Transverse colon (tissue), 4 donors: ENCODE data around the gene RBM19. TPM values are rescaled to one million over a fixed set of nuclear protein-coding genes. Genes with fewer than 3 reads are reported as not detected.
"Not testable (repeated sequence)": the region's sequence is repeated elsewhere in the genome, so short reads cannot be mapped to it uniquely, and the experiment has no call there.

Experiments used
- DNase-seq: peaks from one replicate; pipeline ENCODE4 v3.0.0-alpha.2; 2019
- H3K27ac ChIP-seq, 4 donors: fragments of 200-600 bp; sonication (generic); 2 replicates each; pipeline ENCODE4 v1.5.1; 2016 to 2018; ENCODE audit warnings: inconsistent platforms in 4 of 4
- H3K27me3 ChIP-seq: fragments of 200-600 bp; sonication (generic); 2 replicates; pipeline ENCODE4 v1.5.1; 2017; ENCODE audit warnings: inconsistent platforms
- H3K36me3 ChIP-seq, 4 donors: fragments of 200-600 bp; sonication (generic); 2 replicates each; pipeline ENCODE4 v1.5.1; 2017 to 2019; ENCODE audit warnings: inconsistent platforms in 4 of 4
- H3K4me1 ChIP-seq, 4 donors: fragments of 200-600 bp; sonication (generic); 2 replicates each; pipeline ENCODE4 v1.5.1; 2017 to 2020; ENCODE audit warnings: inconsistent platforms in 4 of 4
- H3K4me3 ChIP-seq, 4 donors: fragments of 200-600 bp; sonication (generic); 1 replicate in 1 of 4; 2 replicates in 3 of 4; pipeline versions ENCODE4 v1.5.1 to v1.6.1; 2017 to 2019; ENCODE audit warnings: inconsistent platforms in 4 of 4
- H3K9me3 ChIP-seq, 2 donors: fragments of 200-600 bp; sonication (generic); 2 replicates each; pipeline ENCODE4 v1.5.1; 2017 to 2019; ENCODE audit warnings: inconsistent platforms in 2 of 2
- EP300 ChIP-seq: sonication (generic); formaldehyde crosslinking; IDR thresholded peaks from one replicate; pipeline ENCODE4 v1.6.1; 2017; ENCODE audit warnings: antibody characterized with exemption, low read depth
- POLR2A ChIP-seq: fragments of 450-650 bp; IDR thresholded peaks from one replicate; pipeline ENCODE4 v1.6.1; 2016; ENCODE audit warnings: antibody characterized with exemption, mild to moderate bottlenecking, moderate library complexity
- POLR2AphosphoS5 ChIP-seq, 3 donors: sonication (generic); formaldehyde crosslinking; IDR thresholded peaks; one replicate each; pipeline ENCODE4 v1.6.1; 2016; ENCODE audit warnings: antibody characterized with exemption in 3 of 3
- WGBS, 2 donors: methylation state at CpG; one replicate each; pipeline ENCODE4 v1.1.5; 2018; ENCODE audit warnings: low coverage in 1 of 2; 5-methylcytosine and 5-hydroxymethylcytosine counted together
- in situ Hi-C, 4 donors: fragments of 200-750 bp; cut with MboI; loops; one replicate each; pipeline versions ENCODE4 v1.15.0 to v1.15.1; 2017; ENCODE audit warnings: low sequenced_read_pairs in 3 of 4, low pct_ligation_motif_present in 1 of 4, low pct_unique_long_range_greater_than_20kb in 1 of 4
- intact Hi-C: fragments of 100-400 bp; cut with DNase I; formaldehyde crosslinking; loops from one replicate; pipeline ENCODE4 v1.15.1; 2023; ENCODE audit warnings: low total_unique reads
- total RNA-seq, 4 donors: library from RNA; depleted of rRNA; stranded (reverse); fragments of >200 nt; gene quantifications; one replicate each; pipeline ENCODE4 v1.1.0, GENCODE V29; 2016
- TF ChIP-seq, protein P1 (sequence below), 5 experiments: fragments of 200-600 bp in 3 of 5; fragments of 450-650 bp in 2 of 5; sonication (generic) in 3 of 5; IDR thresholded peaks; 1 replicate in 2 of 5; 2 replicates in 3 of 5; pipeline ENCODE4 v1.5.1; 2016 to 2017; ENCODE audit warnings: antibody characterized with exemption in 5 of 5, inconsistent platforms in 3 of 5, mild to moderate bottlenecking in 2 of 5, moderate library complexity in 1 of 5

RBM19 gene
- total RNA-seq, 4 donors from 2014 or later = 24.3 to 96.1 (median 28.7) TPM

DNA sequence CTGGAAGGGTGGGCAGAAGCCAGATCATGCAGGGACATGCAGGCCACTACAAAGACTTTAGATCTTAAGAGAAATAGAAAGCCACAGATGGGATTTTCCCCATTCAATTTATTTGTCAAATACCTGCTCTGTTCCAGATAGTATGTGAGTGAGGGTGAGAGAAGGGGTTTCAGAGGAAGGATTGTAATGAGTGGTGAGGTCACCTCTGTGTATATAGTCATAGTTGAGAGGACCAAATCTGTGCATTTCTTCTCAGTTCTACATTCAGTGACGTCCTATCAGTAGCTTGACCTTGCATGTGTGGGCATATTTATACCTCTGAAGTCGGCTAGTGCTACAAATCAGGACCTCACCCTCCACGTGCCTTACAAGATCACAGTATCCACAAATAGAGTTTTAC is 31.2 kb upstream of the RBM19 start:
- Histone ChIP-seq H3K4me3 (no peak overlapping the region), H3K36me3 (no peaks in the 10 kb centered on the region), H3K4me1 (no peaks in the 10 kb centered on the region), H3K9me3 (no peaks in the 10 kb centered on the region), H3K27me3 (peaks cover 48% of the 10 kb centered on the region), H3K27ac (no peak overlapping the region)
- TF ChIP-seq POLR2AphosphoS5 (IDR thresholded peaks at IDR 0.05) (no peak), EP300 (no peak), POLR2A (no peak)
- TF ChIP-seq, protein P1, sequence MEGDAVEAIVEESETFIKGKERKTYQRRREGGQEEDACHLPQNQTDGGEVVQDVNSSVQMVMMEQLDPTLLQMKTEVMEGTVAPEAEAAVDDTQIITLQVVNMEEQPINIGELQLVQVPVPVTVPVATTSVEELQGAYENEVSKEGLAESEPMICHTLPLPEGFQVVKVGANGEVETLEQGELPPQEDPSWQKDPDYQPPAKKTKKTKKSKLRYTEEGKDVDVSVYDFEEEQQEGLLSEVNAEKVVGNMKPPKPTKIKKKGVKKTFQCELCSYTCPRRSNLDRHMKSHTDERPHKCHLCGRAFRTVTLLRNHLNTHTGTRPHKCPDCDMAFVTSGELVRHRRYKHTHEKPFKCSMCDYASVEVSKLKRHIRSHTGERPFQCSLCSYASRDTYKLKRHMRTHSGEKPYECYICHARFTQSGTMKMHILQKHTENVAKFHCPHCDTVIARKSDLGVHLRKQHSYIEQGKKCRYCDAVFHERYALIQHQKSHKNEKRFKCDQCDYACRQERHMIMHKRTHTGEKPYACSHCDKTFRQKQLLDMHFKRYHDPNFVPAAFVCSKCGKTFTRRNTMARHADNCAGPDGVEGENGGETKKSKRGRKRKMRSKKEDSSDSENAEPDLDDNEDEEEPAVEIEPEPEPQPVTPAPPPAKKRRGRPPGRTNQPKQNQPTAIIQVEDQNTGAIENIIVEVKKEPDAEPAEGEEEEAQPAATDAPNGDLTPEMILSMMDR (IDR thresholded peaks at IDR 0.05) = no peak
- in situ Hi-C loops = loop anchor here in 3 of 4 donors (25.0 kb wide), 2 partner anchors 515 to 1915 kb away; no protein-coding TSS in a partner anchor
- intact Hi-C loops = no loop called here
- DNase-seq = no peak
- WGBS, 2 donors = 40 to 46% methylated on average over 3 of the region's 3 CpGs

DNA sequence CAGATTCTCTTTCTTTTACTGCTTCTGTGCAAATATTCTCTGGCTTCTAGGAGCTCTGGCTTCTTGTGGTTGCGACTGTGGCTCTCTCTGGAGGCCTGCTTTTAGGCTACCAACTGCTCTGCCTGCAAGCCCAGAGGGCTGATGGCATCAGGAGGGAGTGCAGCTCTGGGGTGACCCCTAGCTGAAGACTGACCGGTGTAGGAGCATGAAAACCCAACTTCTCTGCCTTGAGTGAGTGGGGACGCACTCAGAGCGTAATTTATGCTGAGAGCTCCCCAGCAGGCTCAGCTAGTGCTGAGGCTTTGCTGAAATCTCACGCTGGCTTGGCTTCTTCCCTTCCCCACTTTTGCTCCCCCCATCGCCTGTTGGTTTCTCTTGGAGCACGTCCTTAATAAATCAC is 29.9 kb upstream of the RBM19 start:
- Histone ChIP-seq H3K4me1 (no peaks in the 10 kb centered on the region), H3K36me3 (no peaks in the 10 kb centered on the region), H3K27me3 (peaks cover 55% of the 10 kb centered on the region), H3K9me3 (no peaks in the 10 kb centered on the region), H3K27ac (no peak overlapping the region), H3K4me3 (no peak overlapping the region)
- DNase-seq = no peak
- intact Hi-C loops (no loop called here), in situ Hi-C loops (loop anchor here in 3 of 4 donors (25.0 kb wide), 2 partner anchors 516 to 1916 kb away; no protein-coding TSS in a partner anchor)
- TF ChIP-seq, protein P1 (IDR thresholded peaks at IDR 0.05) = no peak
- TF ChIP-seq POLR2AphosphoS5 (IDR thresholded peaks at IDR 0.05) (no peak), EP300 (no peak), POLR2A (no peak)
- 34 to 36% methylated on average over 3 to 7 of the region's 7 CpGs for WGBS, 2 donors

DNA sequence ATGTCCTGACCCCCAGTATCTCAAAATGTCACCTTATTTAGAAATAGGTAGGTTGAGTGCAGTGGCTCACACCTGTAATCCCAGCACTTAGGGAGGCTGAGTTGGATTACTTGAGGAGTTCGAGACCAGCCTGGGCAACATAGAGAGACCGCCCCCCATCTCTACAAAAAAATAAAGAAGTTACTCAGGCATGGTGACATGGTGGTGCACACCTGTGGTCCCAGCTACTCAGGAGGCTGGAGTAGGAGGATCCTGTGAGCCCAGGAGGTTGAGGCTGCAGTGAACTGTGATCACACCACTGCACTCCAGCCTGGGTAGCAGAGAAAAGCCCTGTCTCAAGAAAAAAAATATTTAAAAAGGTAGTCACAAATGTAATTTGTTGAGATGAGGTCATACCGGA is 27.9 kb upstream of the RBM19 start:
- no peak for TF ChIP-seq EP300
- no peaks in the 10 kb centered on the region for H3K4me1 ChIP-seq
- intact Hi-C loops = no loop called here
- H3K36me3 ChIP-seq = no peaks in the 10 kb centered on the region
- peaks cover 61% of the 10 kb centered on the region for H3K27me3 ChIP-seq
- no peak overlapping the region for H3K27ac ChIP-seq
- no peak overlapping the region for H3K4me3 ChIP-seq
- in situ Hi-C loops = loop anchor here in 3 of 4 donors (25.0 kb wide), 2 partner anchors 518 to 1918 kb away; no protein-coding TSS in a partner anchor
- no peak for DNase-seq
- 81 to 91% methylated on average over 1 to 3 of the region's 3 CpGs for WGBS, 2 donors
- H3K9me3 ChIP-seq = no peaks in the 10 kb centered on the region

DNA sequence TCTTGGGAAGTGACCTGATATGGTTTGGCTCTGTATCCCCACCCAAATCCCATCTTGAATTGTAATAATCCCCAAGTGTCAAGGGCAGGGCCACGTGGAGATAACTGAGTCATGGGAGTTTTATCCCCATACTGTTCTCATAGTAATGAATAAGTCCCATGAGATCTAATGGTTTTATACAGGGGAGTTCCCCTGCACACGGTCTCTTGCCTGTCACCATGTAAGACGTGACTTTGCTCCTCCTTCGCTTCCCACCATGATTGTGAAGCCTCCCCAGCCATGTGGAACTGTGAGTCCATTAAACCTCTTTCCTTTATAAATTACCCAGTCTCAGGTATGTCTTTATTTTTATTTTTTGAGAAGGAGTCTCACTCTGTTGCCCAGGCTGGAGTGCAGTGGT is 26.6 kb upstream of the RBM19 start:
- H3K9me3 ChIP-seq, H3K4me1 ChIP-seq, DNase-seq, H3K4me3 ChIP-seq, H3K36me3 ChIP-seq, H3K27ac ChIP-seq, intact Hi-C loops: not testable (repeated sequence)
- WGBS, 2 donors = 53% methylated on average over 4 of the region's 4 CpGs; no CpG with 5 or more reads in 1 of the 2 donors
- in situ Hi-C loops = loop anchor here in 3 of 4 donors (25.0 kb wide), 2 partner anchors 520 to 1920 kb away; no protein-coding TSS in a partner anchor
- H3K27me3 ChIP-seq = peaks cover 61% of the 10 kb centered on the region

DNA sequence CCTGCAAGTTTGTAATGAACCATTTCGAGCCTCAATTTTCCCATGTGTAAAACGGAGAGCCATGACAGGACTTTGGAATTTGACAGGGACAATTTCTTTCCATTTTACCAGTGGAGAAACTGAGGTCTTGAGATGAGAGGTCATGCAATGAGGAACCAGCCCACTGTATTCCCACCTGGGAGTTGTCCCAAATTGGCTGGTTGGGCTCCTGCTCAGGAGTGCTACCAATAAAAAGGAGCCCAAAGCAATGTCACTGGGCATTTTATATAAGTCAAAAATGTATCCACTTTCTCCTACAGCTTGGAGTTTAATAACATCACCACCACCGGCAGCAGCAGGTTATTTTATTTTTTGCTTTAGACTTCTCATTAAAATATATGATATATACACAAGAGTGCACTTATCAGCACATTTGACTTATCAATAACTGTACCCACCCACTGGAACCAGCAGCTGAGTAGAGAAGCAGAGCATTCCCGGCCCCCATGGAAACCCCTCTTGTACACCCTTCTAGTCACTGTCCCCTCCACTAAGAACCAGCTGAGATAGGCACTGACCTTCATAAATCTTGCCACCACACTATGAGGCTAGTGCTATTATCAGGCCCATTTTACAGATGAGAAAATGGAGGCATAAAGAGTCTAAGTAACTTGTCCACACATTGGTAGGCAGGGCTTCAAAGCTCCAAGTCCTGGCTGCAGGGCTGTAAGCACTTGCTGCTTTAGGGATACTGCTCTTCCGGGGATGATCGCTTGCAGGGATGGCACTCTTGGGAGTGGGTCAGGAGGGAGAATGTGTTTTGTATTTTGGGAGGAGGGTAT is 25.3 kb upstream of the RBM19 start:
- intact Hi-C loops (no loop called here), in situ Hi-C loops (loop anchor here in 3 of 4 donors (25.0 kb wide), 2 partner anchors 521 to 1921 kb away; no protein-coding TSS in a partner anchor)
- 78 to 83% methylated on average over 4 to 6 of the region's 6 CpGs for WGBS, 2 donors
- no peak for DNase-seq
- TF ChIP-seq EP300 = no peak
- TF ChIP-seq, protein P1 (IDR thresholded peaks at IDR 0.05) = no peak
- no peak for TF ChIP-seq POLR2A
- no peak for TF ChIP-seq POLR2AphosphoS5 (IDR thresholded peaks at IDR 0.05)
- Histone ChIP-seq H3K27me3 (peaks cover 54% of the 10 kb centered on the region), H3K27ac (no peak overlapping the region), H3K4me1 (no peaks in the 10 kb centered on the region), H3K9me3 (no peaks in the 10 kb centered on the region), H3K4me3 (no peak overlapping the region), H3K36me3 (no peaks in the 10 kb centered on the region)
